NCI-H510A treated with DMSO at 0.1 percent for 48 hours (cell line): Measurements from ENCODE around the gene CCHCR1.
A peak's percentile ranks its signal among the peaks of the same experiment; 100 is the strongest.
"Not testable (repeated sequence)": the region's sequence is repeated elsewhere in the genome, so short reads cannot be mapped to it uniquely, and the experiment has no call there.

Experiments used
- DNase-seq: peaks from one replicate; lab custom pipeline; 2025; lab: John Stamatoyannopoulos, UW

Gene CCHCR1, protein sequence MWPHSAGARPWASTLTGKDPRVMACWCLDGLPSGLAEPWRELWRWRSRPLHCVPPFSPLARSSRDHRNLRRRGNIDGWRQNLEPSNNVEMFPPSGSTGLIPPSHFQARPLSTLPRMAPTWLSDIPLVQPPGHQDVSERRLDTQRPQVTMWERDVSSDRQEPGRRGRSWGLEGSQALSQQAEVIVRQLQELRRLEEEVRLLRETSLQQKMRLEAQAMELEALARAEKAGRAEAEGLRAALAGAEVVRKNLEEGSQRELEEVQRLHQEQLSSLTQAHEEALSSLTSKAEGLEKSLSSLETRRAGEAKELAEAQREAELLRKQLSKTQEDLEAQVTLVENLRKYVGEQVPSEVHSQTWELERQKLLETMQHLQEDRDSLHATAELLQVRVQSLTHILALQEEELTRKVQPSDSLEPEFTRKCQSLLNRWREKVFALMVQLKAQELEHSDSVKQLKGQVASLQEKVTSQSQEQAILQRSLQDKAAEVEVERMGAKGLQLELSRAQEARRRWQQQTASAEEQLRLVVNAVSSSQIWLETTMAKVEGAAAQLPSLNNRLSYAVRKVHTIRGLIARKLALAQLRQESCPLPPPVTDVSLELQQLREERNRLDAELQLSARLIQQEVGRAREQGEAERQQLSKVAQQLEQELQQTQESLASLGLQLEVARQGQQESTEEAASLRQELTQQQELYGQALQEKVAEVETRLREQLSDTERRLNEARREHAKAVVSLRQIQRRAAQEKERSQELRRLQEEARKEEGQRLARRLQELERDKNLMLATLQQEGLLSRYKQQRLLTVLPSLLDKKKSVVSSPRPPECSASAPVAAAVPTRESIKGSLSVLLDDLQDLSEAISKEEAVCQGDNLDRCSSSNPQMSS

DNA sequence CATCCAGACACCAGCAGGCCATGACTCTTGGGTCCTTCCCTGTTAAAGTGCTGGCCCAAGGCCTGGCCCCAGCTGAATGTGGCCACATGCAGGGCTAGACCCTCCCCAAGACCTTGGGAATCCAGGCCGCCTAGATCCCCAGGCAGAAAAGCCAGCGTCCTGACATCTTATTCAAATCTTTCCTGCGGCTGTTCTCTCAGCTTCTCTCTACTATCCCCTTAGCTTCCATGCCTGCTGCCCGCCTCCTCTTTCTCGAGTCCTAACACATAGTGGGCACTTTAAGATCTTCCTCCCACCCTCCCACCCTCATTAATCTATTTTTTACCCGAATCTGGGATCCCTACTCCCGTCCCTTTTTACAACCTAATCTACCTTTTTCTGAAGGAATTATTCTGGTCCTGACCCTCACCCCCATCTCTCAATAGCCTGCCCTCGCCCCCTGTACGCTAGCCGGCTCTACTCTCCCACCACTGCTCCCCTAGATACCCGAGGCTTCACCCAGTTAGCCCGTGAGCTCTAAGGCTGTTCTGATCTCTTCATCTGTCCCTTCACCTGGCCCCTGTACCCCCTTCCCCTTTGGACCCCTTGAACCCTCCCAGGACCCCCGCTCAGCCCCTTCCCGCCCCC lies at the start of gene CCHCR1:
CCHCR1 (minus strand) TSS at position 290 of the 627 bp plus-strand sequence; CDS start at position 88, 202 bp downstream.
- no peak for DNase-seq

DNA sequence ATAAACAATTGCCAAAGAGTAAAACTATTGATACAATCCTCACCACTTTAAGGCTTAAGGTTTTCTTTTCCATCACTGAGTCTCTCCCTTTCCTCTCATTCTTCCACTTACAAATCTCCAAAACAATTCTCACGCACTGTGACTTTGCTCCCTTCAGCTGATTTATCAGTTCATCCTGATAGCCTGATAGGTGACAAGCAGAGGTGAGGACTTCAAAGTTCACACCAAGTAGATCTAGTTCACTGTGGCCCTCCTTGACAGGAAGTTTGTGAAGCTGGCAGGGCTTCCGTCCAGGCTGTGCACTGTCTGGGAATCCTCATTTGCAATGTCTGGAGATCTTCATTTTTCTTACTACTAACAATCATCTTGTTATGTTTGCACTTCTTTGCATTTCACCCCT lies 48.0 kb upstream of the CCHCR1 start:
- no peak for DNase-seq

DNA sequence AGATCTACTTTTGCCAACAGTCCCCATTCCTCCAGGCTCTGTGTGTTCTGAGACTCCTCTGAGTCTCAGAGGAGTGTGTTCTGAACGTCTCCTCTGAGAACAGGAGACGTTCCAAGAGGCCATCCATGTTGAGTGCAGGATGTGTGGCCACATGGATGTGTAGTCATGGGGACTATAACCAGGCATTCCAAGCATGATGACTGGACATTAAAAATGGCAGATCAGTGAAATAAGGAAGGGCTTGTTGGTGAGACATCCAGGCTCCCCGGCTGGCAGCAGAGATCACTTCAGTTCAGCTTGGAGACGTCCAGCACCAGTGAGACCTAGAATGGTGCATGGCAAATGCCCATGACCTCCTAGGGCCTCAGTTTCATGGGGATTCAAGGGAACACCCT lies 47.1 kb upstream of the CCHCR1 start:
- DNase-seq, result peak; percentile 17

DNA sequence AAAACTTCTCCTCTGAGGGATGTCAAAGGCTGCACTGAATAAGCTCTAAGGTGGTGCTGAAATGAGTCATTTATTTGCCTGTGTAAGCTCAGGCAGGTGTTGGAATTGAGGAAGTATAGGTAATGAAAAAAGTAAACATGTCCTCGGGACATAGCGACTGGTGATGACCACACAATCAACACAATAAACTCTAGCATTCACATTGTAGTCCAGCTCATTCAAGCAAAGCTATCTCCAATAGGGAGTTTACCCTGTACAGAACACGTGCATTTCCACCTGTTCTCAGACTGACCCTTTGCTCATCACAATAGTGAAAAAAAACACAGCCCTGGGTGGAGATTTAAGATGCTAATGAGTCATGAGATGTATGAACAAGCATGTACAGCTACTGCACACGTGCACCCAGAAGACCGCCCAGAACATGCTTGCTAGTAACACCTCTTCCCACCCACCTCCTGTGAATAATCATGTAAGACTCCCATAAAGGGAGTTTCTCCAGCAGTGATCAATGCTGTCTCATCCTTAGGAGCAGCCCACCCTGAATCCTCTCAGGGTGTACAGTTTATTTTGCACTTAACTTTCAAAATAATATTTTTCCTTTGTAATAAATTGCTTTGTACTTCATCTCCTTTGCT lies 45.9 kb upstream of the CCHCR1 start:
- peak; percentile 94 for DNase-seq

DNA sequence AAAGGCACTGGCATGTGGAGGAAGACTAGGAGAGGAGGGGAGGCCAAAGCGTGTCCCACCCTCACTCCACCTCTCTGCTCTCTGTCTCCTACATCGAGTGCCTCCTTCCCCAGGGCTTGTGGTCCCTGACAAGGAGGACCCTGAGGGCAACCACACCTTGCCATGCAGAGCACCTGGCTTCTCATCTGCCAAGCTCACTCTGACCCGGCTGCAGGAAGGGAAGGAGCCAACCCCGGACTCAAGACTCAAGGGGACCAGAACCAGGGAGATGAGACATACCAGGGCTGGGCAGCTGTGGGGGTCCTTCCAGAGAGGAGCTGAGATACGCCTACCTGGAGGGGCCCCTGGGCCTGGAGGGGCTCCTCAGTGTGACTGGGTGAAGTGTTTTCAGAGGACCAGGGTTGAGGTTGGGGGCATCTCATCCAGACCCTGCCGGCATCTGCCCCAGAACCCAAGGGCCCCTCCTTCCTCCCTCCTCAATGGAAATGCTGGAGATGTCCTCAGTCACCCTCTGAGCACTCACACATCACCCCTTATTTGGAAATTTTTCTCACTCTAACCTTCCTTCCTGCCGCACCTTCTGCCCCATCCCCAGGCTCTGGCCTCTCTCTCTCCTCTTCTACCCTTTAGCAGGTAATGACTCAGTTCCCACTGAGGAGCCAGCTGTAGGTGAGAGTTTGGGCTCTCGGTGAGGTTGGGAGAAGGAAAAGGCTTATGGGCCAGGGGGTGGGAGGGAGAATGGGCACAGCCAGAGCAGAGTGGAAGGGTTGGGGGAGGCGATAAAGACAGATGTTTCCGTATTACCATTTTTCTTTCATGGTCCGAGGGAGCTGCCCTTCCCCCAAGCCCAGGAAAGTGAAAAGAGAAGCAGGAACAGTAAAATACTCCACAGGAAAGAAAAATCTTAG lies 44.9 kb upstream of the CCHCR1 start:
- peak; percentile 76 for DNase-seq

DNA sequence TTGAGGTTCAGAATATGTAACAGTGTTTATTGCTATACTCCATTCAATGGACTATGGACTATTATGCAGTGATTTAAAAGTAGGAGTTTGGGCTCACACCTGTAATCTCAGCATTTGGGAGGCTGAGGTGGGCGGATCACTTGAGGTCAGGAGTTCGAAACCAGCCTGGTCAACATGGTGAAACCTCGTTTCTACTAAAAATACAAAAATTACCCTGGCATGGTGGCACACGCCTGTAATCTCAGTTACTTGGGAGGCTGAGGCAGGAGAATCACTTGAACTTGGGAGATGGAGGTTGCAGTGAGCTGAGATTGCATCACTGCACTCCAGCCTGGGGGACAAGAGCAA lies 41.5 kb upstream of the CCHCR1 start:
- not testable (repeated sequence) for DNase-seq

DNA sequence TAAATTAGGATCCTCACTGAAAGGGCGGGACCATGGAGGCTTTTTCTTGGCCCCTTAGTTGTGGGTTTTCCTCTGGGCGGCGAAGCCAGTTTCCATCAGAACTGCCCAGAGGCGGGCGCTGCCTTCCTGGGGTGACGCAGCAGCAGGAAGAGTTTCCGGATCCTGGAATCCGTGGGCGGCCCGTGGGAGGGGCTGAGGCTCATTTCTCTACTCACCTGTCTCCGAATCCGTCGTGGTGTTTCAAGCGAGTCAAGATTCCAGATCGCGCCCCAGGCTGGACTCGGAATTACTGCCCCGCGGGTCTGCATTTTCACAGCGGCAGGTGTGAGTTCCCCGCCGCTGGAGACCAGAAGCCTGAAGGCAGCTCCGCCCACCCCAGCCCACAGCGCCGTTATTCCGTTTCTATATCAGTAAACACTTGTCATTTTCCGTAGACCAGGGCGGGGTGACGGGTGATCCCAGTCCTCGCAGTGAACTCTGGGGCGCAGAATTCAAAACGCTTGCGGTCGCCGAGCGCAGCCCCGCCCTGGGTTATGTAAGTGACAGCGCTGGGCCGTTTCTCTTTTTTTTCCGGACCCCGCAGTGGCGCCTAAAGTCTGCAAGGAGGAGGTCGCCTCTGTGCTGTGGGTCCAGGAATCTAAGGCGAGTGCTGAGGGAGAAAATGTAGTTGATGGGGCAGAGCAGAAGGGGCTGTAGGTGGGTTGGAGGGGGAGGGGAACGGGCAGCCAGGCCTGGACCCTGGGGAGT lies 40.1 kb upstream of the CCHCR1 start:
- DNase-seq, result peak; percentile 89

DNA sequence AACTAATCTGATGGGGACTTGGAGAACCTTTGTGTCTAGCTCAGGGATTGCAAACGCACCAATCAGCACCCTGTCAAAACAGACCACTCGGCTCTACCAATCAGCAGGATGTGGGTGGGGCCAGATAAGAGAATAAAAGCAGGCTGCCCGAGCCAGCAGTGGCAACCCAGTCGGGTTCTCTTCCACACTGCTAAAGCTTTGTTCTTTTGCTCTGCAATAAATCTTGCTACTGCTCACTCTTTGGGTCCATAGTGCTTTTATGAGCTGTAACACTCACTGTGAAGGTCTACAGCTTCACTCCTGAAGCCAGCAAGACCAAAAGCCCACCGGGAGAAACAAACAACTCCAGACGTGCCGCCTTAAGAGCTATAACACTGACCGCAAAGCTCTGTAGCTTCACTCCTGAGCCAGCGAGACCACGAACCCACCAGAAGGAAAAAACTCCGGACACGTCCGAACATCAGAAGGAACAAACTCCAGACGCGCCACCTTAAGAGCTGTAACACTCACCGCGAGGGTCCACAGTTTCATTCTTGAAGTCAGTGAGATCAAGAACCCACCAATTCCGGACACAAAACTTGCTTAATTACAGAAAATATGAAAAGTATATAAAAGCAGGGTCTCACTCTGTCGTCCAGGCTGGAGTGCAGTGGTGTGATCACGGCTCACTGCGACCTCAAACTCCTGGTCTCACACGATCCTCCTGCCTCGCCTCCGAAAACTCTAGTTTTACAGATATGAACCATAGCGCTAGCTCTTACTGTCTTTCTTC lies 38.8 kb upstream of the CCHCR1 start:
- DNase-seq, result not testable (repeated sequence)

DNA sequence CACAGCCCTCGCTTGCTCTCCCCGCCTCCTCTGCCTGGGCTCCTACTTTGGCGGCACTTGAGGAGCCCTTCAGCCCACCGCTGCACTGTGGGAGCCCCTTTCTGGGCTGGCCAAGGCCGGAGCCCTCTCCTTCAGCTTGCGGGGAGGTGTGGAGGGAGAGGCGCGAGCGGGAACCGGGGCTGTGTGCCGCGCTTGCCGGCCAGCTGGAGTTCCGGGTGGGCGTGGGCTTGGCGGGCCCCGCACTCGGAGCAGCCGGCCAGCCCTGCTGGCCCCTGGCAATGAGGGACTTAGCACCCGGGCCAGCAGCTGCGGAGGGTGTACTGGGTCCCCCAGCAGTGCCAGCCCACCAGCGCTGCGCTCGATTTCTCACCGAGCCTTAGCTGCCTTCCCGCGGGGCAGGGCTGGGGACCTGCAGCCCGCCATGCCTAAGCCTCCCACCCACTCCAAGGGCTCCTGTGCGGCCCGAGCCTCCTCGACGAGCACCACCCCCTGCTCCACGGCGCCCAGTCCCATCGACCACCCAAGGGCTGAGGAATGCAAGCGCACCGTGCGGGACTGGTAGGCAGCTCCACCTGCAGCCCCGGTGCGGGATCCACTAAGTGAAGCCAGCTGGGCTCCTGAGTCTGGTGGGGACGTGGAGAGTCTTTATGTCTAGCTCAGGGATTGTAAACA lies 37.8 kb upstream of the CCHCR1 start:
- not testable (repeated sequence) for DNase-seq

DNA sequence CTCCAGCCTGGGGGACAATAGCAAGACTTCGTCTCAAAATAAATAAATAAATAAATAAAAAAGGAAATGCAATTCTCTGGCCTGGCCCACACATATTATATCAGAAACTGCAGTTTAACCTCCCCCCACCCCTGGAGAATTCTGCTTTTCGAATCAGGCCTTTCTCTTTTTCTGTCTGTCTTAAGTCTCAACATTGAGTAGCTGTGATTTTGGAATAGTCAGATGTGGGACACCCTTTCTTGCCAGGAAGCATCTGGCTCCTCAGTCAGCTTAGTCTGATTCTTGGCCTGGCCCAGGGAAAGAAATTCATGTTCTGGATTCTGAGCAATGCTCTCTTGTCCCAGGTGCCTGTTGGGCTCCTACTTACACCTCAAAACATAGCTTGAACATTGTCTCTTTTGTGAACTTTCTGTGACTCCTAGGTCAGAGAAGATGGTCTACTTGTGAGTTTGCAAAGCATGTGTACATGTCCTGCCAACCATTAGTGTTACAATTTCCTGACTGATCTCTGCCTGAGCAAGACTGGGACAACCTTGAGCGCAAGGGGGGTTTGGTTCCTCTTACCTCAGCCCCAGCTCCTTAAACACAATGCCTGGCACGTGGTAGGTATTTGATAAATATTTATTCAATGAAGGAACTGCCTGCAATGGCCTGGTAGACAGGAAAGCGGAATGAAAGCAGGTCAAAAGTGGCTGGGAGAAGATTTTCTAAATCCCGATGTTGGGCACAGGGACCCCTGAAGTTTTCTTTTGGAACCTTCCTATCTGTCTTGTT lies 36.6 kb upstream of the CCHCR1 start:
- no peak for DNase-seq

DNA sequence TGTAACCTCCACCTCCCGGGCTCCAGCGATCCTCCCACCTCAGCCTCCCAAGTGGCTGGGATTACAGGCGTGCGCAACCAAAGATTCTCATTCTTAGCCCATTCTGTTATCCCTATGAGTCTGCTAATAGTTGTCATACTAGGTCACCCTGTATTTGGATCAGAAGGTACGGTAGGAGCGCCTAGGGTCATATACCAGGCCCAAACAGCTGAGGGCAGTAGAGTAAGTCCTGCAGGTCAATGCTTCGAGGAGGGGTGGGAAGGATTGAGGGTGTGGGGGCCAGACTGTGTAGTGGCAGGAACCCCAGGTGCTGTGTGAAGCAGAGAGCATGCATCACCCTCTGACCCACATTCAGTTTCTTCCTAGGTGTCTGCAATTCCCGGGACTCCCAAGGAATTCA lies 35.6 kb upstream of the CCHCR1 start:
- no peak for DNase-seq

DNA sequence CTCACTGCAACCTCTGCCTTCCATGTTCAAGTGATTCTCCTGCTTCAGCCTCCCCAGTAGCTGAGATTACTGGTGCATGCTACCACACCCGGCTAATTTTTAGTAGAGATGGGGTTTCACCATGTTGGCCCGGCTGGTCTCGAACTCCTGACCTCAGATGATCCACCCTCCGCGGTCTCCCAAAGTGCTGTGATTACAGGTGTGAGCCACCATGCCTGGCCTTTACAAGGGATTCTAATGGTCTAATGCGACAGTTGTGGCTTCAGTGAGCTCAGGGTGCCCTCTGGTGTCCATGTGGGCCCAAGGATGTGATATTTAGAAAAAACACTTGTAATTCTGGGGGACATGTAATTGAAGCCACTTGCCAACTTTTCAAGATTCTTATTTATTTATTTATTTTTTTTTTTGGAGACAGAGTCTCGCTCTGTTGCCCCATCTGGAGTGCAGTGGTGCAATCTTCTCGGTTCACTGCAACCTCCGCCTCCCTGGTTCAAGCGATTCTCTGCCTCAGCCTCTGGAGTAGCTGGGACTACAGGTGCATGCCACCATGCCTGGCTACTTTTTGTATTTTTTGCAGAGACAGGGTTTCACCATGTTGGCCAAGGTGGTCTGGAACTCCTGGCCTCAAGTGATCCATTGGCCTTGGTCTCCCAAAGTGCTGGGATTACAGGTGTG lies 35.0 kb upstream of the CCHCR1 start:
- peak; percentile 14 for DNase-seq

DNA sequence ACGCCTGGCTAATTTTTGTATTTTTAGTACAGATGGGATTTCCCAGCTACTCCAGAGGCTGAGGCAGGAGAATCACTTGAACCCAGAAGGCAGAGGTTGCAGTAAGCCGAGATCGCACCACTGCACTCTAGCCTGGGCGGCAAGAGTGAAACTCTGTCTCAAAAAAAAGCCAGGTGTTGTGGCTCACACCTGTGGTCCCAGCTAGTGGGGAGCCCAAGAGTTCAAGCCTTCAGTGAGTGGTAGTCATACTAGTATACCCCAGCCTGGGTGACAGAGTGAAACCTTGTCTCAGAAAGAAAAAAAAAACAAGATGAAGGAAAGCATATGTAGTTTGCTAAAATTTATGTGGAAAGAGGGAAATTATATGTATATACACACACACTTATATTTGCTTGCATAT lies 32.9 kb upstream of the CCHCR1 start:
- DNase-seq, result no peak

DNA sequence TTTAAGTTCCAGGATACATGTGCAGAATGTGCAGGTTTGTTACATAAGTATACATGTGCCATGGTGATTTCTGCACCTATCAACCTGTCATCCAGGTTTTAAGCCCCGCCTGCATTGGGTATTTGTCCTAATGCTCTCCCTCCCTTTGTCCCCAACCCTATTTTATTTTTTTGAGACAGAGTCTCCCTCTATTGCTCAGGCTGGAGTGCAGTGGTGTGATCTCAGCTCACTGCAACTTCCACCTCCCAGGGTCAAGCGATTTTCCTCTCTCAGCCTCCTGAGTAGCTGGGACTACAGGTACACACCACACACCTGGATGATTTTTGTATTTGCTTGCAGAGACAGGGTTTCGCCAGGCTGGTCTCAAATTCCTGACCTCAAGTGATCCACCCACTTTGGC lies 31.6 kb upstream of the CCHCR1 start:
- DNase-seq, result not testable (repeated sequence)

DNA sequence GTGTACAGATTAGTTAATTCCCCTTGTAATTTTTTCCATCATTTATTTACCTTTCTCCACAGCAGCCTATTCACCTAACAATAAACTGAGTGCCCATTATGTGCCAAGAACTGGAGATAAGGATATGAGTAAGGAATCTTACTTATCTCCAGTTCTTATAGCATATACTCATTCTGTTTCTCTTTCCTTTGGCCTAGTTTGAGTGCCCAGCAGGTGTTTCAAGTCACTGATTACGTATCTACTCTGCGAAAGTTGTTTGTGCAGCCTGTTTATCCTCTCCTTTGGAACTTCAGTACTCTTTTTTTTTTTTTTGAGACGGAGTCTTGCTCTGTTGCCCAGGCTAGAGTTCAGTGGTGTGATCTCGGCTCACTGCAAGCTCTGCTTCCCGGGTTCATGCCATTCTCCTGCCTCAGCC lies 30.2 kb upstream of the CCHCR1 start:
- no peak for DNase-seq

DNA sequence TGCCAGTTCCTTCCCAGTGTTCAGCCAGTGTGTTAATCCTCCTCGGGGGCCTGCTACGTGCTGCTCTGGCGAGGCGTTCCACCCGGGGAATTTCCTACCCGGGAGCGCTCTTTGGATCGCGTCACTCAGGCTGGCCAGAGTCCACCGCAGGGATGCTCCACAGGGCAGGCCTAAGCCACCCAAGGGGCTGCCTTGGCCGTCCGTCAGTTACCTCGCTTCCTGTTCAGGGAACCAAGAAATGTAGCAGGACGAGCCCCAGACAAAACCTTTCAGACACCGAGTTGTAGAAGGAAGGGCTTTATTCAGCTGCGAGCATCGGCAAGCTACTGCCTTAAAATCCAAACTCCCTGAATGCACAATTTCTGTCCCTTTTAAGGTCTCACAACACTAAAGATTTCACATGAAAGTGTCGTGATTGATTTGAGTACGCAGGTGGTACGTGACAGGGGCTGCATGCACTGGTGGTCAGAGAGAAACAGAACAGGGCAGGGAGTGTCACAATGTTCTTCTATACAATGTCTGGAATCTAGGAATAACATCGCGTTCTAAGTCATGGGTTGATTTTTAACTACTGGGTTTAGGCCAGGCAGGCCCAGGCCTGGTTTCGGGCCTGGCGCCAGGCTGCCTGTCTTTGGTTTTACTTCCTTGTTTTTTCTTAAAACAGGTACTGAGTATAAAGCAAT lies 28.6 kb upstream of the CCHCR1 start:
- DNase-seq, result no peak

DNA sequence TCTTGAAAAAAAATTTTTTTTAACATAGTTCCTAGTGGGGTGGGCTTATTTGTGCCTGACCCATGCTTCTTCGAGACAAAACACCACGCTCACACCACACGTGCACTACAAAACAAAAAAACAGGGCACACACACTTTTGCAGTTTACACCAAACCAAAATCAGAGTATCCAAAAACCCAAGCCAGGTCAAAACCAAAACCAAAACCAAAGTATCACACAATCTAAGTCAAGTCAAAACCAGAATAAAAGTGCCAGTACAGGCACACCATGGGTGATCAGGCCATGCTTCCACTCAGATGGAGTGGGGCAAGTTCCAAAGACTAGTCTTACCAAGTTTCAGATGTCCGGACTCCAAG lies 28.1 kb upstream of the CCHCR1 start:
- not testable (repeated sequence) for DNase-seq
